Measurements from ENCODE around the gene TBX5. TPM values are rescaled to one million over a fixed set of nuclear protein-coding genes. Genes with fewer than 3 reads are reported as not detected.

The TBX5 gene
- total RNA-seq, 6 donors from 2014 or later = 9.7 to 24.0 (median 17.9) TPM

DNA sequence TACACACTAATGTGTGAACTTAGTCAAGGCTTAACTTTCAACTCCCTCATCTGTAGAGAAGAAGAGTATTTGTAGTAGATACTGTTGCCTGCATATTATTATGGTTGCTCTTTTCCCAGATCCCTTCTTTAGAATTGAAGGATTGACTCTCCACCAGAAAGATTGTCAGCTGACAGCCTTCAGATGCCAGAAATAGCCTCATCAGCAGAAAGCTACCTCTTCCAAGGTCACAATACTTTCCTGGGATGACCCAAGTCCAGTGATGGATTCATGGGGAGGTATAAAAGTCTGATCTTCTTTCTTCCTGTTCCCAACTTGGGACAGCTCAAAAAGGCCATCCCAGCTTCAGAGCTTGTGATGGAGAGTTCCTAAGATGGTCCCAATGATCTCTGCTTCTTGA, 78.2 kb downstream of the TBX5 start:
- no peaks in the 10 kb centered on the region for H3K27me3 ChIP-seq
- TF ChIP-seq CTCF (IDR thresholded peaks at IDR 0.05) (no peak), POLR2A (IDR thresholded peaks at IDR 0.05) (no peak), EP300 (IDR thresholded peaks at IDR 0.05) (no peak), POLR2AphosphoS5 (IDR thresholded peaks at IDR 0.05) (no peak)

DNA sequence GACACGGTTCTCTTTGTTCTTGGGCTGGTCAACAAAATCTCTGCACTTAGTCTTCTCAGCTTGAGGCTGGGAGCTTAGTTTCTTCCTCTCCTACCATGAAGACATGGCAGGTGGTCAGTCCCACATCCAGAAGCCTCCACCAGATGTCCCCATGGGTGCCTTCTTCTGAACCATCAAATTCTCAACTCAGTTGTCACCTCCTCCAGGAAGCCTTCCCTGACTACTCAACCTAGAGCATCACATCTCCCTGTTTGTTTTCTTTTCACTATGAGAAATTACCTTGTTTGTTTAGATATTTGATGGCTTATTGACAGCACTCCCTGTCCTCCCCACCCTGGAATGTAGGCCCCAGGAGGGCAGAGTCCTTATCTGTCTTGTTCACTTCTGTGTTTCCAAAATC, 84.4 kb downstream of the TBX5 start:
- DNase-seq (no peak), ATAC-seq (ENCODE audit: low FRiP score in 2 of 2) (no peak)
- no peaks in the 10 kb centered on the region for H3K27me3 ChIP-seq
- H3K4me1 ChIP-seq = no peaks in the 10 kb centered on the region
- 60 to 94% methylated on average over 1 of the region's 1 CpG for WGBS, 2 donors
- no peaks in the 10 kb centered on the region for H3K36me3 ChIP-seq
- no peak for TF ChIP-seq CTCF (IDR thresholded peaks at IDR 0.05)
- no peak for TF ChIP-seq POLR2AphosphoS5 (IDR thresholded peaks at IDR 0.05)
- TF ChIP-seq EP300 (IDR thresholded peaks at IDR 0.05) = no peak
- TF ChIP-seq POLR2A (IDR thresholded peaks at IDR 0.05) = no peak
- H3K9me3 ChIP-seq = no peaks in the 10 kb centered on the region
- no peak overlapping the region for H3K4me3 ChIP-seq
- H3K27ac ChIP-seq = no peak overlapping the region

More for the DNA sequence above, 78.2 kb downstream of the TBX5 start:
- H3K4me1 ChIP-seq = no peaks in the 10 kb centered on the region
- H3K27ac ChIP-seq = no peak overlapping the region
- DNase-seq (no peak), ATAC-seq (ENCODE audit: low FRiP score in 2 of 2) (no peak)
- H3K36me3 ChIP-seq = no peaks in the 10 kb centered on the region
- no peaks in the 10 kb centered on the region for H3K9me3 ChIP-seq
- H3K4me3 ChIP-seq = no peak overlapping the region

DNA sequence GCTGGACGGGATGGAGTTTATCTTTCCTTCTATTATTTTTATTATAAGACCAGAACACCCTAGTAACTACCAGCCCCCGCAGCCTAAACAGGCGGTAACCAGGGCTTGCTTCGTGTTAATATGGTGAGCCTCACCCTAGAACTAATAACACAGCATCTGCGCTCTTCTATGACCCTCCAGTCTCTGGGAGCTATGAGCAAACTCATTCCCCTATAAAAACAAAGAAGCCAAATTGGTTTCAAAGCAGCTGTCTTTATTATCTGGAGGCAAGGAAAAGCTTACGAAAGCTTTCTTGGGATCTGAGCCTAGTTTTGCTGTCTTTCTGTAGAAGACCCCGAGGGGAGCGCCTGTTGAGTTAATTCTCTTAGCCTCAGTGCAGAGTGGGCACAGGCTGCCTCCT, 85.0 kb downstream of the TBX5 start:
- no peak for DNase-seq
- no peak overlapping the region for H3K4me3 ChIP-seq
- no peak for ATAC-seq (ENCODE audit: low FRiP score in 2 of 2)
- TF ChIP-seq POLR2A (IDR thresholded peaks at IDR 0.05) (no peak), EP300 (IDR thresholded peaks at IDR 0.05) (no peak), POLR2AphosphoS5 (IDR thresholded peaks at IDR 0.05) (no peak), CTCF (IDR thresholded peaks at IDR 0.05) (no peak)
- no peaks in the 10 kb centered on the region for H3K9me3 ChIP-seq
- no peak overlapping the region for H3K27ac ChIP-seq
- no peaks in the 10 kb centered on the region for H3K27me3 ChIP-seq
- H3K4me1 ChIP-seq = no peaks in the 10 kb centered on the region
- H3K36me3 ChIP-seq = no peaks in the 10 kb centered on the region
- WGBS, 2 donors = 84 to 87% methylated on average over 8 of the region's 8 CpGs

GRCh38 chr12:114320101-114320500, 85.8 kb downstream of the TBX5 start:
- Histone ChIP-seq H3K27ac (no peak overlapping the region), H3K27me3 (no peaks in the 10 kb centered on the region), H3K9me3 (no peaks in the 10 kb centered on the region), H3K4me1 (no peaks in the 10 kb centered on the region), H3K4me3 (no peak overlapping the region), H3K36me3 (no peaks in the 10 kb centered on the region)
- WGBS, 2 donors = 70 to 75% methylated on average over 9 of the region's 9 CpGs
- ATAC-seq (ENCODE audit: low FRiP score in 2 of 2) = no peak
- DNase-seq = no peak
- TF ChIP-seq CTCF (IDR thresholded peaks at IDR 0.05) = no peak

GRCh38 chr12:114319422-114319821, 86.5 kb downstream of the TBX5 start:
- peak in 1 of 2 donors; percentile 64 for ATAC-seq (ENCODE audit: low FRiP score in 2 of 2)
- no peak for DNase-seq
- WGBS, 2 donors = 34 to 38% methylated on average over 6 to 11 of the region's 11 CpGs

More at GRCh38 chr12:114319422-114319821, 86.5 kb downstream of the TBX5 start:
- Histone ChIP-seq H3K27ac (no peak overlapping the region), H3K36me3 (no peaks in the 10 kb centered on the region), H3K4me1 (no peaks in the 10 kb centered on the region), H3K9me3 (no peaks in the 10 kb centered on the region), H3K4me3 (no peak overlapping the region), H3K27me3 (no peaks in the 10 kb centered on the region)
- TF ChIP-seq CTCF (IDR thresholded peaks at IDR 0.05) = no peak
